ENCODE measurements around the gene TMEM87B.

DNA sequence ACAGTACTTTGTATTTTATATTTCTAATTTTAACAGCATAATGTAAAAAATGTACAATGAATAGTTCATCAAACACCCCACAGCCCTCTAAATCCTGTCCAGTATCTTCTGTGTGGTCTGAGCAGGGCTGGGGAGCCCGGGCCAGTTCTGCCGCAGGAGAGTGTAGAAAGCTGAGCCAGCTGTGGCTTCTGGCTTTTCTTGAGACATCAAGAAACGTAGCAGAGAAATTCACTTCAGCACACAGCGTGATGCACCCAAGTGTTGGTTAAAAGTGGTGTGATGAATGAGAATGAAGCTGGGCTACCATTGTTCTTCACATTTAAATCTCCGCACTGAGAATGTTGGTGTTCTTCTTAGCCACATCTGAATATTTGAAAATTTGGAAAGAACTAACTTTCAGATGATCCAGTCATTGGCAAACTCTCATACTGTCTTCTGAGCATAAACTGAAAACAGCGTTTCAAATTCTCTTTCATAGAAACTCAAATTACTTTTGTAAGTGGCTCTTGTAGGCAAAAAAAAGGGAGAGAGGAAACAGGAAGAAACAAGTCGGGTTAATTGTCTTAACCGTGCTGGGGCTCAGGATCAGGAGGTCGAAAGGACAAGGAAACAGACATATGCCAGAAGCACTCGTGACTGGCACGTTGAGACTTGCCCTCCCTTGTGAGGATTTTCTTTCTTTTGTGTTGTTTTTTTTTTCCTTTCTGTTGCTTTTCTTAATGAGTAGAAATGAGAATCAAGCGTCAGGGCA is 23.4 kb upstream of the TMEM87B start:
- TF ChIP-seq, protein P1, sequence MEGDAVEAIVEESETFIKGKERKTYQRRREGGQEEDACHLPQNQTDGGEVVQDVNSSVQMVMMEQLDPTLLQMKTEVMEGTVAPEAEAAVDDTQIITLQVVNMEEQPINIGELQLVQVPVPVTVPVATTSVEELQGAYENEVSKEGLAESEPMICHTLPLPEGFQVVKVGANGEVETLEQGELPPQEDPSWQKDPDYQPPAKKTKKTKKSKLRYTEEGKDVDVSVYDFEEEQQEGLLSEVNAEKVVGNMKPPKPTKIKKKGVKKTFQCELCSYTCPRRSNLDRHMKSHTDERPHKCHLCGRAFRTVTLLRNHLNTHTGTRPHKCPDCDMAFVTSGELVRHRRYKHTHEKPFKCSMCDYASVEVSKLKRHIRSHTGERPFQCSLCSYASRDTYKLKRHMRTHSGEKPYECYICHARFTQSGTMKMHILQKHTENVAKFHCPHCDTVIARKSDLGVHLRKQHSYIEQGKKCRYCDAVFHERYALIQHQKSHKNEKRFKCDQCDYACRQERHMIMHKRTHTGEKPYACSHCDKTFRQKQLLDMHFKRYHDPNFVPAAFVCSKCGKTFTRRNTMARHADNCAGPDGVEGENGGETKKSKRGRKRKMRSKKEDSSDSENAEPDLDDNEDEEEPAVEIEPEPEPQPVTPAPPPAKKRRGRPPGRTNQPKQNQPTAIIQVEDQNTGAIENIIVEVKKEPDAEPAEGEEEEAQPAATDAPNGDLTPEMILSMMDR (conservative IDR thresholded peaks at IDR 0.05), result no peak
- TF ChIP-seq EZH2 (IDR thresholded peaks at IDR 0.05; ENCODE audit: low read depth), result no peak

Data from PC-9 (cell line).